HT-29 (cell line): ENCODE data around the gene PEX5L. TPM values are rescaled to one million over a fixed set of nuclear protein-coding genes. Genes with fewer than 3 reads are reported as not detected.
A peak's percentile ranks its signal among the peaks of the same experiment; 100 is the strongest.

Source experiments
- DNase-seq: peaks from one replicate; pipeline ENCODE4 v3.0.0-alpha.2; 2015; ENCODE audit warnings: low spot score
- total RNA-seq: library from RNA; depleted of rRNA; stranded (reverse); fragments of >200 nt; shearing (Covaris generic); gene quantifications from 2 replicates; pipeline ENCODE4 v1.2.3, GENCODE V29; 2014

PEX5L gene
- total RNA-seq, 1 experiment from 2014 or later, result not detected

- no peak for DNase-seq
Observed at GRCh38 chr3:179775416-179776122, 261.2 kb downstream of the PEX5L start.

GRCh38 chr3:179772297-179772696, 264.4 kb downstream of the PEX5L start:
- DNase-seq, result no peak

- DNase-seq, result peak; percentile 19
Observed at GRCh38 chr3:179771797-179772196, 264.9 kb downstream of the PEX5L start.

DNA sequence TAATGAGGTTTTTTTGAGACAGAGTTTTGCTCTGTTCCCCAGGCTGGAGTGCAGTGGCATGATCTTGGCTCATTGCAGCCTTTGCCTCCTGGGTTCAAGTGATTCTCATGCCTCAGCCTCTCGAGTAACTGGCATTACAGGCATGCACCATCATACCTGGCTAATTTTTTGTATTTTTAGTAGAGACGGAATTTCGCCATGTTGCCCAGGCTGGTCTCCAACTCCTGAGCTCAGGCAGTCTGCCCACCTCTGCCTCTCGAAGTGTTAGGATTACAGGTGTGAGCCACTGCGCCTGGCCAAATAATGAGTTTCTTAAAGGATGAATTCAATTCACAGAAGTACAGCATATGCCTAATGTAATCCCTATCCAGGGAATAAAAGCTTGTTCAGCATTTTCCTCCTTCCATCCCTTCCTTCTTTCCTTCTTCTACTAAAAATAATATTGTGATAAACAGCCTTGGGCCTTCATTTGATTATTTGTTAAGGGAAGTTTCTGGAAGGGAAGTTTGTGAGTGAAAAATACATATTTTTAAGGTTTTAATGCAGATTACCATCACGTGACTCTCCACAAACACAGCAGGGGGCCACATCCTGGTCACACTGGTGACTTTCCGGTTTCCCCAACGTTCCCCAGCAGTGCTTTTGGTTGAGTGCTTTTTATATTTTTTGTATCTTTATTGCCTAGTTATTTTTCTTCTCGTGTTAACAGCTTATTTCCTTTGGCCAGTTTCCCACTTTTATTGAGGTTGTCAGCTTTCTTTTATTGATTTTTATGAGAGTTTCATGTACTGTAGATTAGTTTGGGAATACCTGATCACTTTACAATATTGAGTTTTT, 267.1 kb downstream of the PEX5L start:
- no peak for DNase-seq

- peak; percentile 57 for DNase-seq
Observed at GRCh38 chr3:179768080-179768479, 268.7 kb downstream of the PEX5L start.

DNA sequence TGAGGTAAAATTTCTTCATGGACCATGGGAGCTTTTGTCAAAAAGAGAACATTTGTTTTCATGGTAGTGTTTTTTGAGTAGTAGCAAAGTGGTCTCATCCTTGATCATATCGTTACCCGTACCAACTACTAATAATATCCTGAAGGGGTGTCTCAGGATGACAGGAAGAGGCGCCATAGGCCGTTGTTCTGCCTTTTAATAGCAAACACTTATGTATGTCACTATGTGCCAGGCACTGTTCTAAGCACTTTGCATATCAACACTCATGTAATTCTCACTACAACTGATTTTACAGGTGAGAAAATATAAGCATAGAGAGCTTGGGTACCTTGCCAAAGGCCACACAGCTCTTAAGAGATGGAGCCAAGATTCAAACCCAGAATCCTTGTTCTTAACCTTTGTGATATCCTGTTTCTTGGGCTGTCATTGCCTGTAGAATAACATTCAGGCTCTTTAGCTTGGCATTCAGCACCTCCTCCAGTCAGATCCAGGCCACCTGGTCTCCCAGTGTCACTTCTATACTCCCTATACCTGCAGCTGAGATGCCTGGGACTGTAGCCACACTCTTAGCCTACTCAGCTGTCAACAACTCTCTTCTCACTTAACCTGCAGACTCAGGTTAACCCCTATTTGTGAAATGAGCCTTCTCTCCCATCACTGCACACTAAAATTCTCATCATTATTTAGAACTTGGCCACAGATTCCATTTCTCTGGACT, 270.2 kb downstream of the PEX5L start:
- no peak for DNase-seq

GRCh38 chr3:179765396-179765795, 271.3 kb downstream of the PEX5L start:
- DNase-seq, result no peak

GRCh38 chr3:179760944-179761343, 275.8 kb downstream of the PEX5L start:
- DNase-seq, result no peak

GRCh38 chr3:179750720-179751328, 285.9 kb downstream of the PEX5L start:
- DNase-seq, result no peak

- no peak for DNase-seq
Observed at GRCh38 chr3:179745716-179746115, 291.0 kb downstream of the PEX5L start.

DNA sequence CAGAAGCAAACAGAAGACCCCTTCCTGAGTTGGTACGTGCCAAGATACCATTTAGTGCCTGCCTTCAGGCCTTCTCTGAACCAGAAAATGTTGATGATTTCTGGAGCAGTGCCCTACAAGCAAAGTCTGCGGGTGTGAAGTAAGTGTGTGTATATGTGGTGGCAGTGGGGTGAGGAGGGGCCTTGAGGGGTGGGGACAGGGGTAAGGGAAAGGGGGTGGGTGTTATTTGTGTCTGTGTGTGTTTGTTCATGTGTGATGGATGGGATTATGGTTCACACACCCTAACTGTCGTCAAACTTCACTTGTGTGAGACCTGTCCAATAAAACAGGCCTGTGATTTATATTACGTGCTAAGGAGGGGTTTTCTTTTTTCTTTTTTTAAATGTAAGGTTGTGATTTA, 291.7 kb downstream of the PEX5L start:
- no peak for DNase-seq
